ENCODE measurements around the gene TAOK1.

TAOK1 gene

DNA sequence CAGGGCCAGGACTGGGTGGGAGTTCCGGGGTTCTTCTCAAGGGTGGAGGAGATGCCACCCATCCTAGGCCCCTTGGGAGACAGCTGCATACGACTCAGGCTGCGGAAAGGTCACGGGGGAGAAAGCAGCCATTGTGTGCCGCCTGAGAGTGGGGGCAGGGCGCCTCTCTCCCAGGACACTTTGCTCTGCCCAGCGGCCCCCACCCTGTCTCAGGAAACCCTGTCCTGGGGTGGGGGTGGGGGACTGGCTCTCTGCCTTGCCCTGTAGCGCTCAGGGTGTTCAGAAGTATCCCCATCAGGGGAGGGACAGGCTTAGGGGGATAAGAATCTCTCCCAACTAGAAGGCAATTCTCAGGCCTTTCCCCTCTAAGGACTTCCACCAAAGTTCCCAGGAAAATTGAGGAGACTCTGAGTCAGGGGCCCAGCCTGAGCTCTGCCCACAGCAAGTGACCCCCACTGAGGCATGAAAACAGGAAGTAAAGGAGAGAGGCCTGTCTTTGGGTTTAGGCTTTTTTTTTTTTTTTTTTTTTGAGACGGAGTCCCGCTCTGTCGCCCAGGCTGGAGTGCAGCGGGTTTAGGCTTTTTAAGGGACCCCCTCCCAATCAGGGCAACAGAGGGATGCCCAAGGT is 194.4 kb downstream of the TAOK1 start:
- no peak for DNase-seq (ENCODE audit: low spot score)

DNA sequence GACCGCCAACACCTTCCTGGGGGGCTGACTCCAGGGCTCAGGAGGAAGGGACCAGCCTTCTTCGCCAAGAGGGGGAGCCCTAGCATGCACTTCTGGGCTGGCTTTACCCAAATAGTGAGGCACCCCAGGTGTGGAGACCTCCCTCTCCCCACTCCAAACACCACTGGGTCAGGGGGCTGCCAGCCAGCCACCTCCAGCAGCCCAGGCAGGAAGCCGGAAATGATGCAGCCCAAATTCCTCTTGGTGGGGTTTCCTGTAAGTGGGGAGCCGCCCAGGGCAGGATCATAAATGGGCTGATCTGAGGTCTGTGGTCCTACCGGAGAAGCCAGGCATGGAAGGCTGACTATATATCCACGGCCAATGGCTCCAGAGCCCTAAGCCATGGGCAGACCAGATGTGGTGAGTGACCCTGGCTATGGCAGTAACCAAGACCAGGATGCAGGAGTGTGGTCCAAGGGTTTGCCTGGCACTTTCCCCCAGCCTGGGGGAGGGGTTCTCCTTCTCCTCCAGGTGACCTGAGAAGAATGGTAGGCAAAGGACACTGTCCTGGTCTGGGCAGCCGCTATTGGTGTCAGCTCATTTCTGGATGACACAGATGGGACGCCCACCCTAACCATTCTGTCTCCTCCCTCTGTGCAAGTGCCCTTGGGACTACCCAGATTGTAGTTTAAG is 195.1 kb downstream of the TAOK1 start:
- no peak for DNase-seq (ENCODE audit: low spot score)

DNA sequence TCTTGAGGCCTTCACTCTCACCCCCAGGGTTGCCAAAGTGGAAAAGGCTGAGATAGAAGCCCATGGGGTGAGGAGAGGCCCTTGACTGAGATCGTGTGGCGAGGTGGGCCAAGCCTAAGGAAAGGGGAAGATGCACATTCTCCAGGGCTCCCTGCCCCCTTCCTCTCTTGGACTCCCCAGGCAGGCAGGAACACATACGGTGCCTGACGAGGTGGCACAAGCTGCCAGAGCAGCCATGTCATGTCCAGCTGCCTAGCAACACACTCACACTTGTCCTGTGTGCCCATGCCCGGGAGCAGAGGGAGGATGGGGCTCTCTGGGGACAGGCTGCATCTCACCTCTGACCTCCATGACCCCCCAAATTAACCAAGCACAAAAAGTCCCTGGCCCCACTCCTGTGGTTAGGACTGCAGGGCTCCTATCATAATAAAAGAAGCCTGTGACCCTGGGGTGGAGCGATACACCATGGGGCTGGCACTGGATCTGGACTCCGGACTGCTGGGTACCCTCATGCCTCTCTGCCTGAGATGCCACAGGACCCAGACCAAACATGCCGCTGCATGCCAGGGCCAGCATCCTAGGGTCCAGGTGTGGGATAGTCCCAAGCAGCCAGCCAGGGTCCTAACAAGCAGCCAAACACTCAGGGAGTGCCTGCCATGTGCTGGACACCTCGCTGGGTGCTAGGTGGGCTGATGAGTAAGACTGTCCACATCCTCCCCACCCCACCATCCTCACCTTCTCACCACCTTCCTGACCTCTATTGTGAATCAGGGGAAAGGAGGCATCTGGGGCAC is 196.7 kb downstream of the TAOK1 start:
- no peak for DNase-seq (ENCODE audit: low spot score)

DNA sequence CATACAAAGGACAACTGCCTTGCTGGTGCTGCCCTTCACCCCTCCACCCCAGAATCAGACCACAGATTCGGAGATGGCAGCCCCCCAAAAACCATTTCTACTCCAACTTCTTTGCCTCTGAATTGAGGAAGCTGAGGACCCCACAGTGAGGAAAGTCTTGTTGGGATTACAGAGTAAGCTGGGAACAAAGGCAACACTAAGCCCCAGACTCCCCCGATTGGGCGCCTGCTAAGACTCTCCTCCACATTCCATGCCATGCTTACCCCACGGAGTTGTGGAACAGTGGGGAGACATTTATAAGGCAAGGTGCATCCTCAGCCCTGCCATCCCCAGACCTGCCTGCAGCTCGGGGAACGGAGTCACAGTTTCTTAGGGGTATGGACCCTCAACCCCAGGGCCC is 197.4 kb downstream of the TAOK1 start:
- DNase-seq (ENCODE audit: low spot score), result no peak

DNA sequence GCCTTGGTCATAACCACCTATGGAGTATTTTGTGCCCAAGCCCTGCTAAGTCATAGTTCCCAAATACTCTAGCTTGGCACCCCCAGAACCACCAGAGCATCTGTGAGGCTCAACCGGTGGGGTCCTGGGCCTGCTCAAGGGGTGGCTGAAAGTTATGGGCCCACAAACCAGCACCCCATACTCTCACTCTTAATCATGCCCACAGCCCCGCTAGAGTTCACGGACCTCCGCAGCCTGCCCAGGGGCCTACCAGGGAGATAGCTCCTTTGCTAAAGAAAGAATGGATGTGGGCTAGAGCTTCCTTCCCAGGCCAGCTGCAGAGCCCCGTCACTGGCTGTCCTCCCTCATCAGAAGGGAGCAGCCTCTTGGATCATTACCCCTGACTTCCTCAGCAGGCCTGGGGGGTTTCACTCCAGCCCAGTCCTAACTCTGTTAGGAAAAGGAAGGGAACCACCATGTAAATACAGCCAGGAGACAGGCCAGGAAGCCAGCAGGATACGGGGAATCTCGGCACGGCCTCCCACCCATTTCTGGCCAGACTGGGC is 197.9 kb downstream of the TAOK1 start:
- no peak for DNase-seq (ENCODE audit: low spot score)

DNA sequence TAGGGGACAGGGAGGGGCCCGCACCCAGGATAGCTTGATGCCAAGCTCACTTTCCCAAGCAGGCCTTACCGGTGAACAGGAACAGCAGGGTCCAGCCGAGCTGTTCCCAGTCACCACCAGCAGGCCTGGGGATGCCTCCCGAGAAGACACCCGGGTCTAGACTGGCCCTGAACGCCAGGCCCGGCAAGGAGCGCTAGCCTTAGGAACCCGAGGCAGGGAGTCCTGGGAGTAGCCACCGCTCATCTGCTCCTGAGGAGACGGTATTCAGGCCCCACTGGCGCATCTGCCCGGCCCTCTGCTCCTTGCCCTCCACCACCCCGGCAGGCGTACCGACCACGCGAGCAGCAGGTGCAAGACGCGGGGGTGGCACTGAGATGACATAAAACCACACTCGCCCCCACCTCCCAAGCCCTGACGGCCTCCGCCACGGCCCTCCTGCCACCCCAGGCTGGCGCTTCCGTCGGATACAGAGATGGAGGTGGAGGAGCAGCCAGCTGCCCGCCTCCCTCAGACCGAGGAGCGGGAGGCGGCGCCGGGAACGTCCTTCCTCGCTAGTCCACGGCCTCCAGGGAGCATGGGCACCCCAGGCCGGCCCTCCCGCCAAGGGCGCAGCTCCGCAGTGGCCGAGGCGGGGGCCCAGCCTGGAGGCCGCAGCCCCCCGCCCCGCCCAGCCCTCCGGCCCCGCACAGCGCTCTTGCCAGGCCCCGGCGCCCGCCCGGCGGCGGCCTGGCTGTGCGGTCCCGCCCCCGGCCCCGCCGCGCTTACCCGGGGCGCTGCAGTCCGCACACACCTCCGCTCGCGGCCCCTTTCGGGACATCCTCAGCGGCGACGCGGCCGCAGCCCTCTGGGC is 198.6 kb downstream of the TAOK1 start:
- DNase-seq (ENCODE audit: low spot score), result no peak

DNA sequence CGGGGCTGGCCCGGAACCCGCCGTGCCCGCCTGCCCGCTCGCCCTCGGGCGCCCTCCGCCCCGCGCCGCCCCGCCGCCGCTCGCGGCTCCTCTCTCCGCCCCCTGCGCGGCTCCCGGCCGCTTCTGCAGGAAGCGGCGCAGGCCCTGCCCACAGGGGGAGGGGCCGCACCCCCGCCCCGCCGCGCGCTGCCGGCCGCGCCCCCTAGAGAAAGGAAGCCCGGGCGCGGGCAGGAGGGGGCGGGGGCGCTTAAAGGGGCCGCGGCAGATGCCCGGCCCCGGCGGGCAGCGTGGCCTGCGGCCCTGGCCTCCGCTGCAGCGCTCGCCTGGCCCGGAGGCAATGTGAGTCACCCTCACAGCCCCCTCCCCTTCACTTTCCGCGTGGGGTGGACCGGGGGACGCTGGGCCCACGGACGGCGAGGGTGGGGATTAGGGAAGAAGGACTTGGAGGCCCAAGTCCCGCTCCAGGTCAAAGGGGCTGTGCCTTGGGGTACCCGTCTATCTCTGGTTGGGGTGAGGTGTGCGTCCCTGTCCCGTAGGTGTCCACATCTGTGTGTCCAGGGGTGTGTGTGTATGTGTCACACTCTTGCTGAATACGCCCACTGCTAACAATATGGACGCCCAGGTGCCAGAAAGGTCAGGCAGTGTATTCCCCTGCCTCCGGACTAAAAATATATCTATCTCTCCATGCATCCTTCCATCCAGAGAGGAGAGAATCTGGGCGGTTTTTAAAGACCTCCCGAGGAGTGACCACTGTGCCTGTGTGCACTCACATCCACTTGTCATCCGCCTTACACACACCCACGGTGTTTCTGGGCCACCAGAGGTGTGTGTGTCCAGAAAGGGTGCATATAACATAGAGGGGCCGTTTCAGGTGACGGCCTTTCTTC is 199.6 kb downstream of the TAOK1 start, which contains the start of gene GIT1:
GIT1 (minus strand) TSS at position 125 of the 887 bp plus-strand sequence. CDS start 270 bp downstream, outside the sequence.
- peak; percentile 47 for DNase-seq (ENCODE audit: low spot score)

DNA sequence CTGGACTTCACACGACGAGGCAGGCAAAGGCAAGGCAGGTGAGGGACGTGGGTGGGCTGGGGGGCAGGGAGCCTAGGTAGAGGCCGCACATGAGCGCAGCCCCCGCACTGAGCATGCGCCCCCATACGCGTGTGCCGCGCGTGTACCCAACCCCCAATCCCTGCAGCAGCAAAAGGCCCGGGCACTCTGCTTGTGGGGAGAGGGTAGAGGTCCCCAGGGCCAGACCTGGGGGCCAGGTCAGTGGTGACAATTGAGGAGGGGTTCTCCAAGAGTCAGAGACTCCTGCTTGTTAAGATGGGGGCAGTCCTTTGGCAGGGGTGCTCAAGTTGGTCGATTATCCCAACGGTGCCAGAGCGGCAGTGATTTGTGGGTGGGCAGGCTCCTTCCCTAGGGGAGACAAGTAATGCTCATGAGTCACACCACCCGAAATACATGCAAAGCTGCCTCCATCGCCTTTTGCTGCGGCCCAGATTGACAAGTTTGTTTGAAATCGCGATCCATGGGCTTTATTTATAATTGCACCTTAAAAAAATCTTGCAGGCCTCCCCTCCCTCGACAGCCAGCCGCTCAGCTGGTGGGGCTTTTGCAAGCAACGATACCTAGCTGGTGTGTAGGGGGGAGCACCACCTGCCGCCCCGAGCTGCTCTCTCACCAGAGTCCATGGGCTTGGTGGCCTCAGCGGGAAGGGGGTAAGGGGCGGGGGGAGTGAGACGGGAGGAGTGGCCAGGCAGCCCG is 200.4 kb downstream of the TAOK1 start:
- DNase-seq (ENCODE audit: low spot score), result no peak

DNA sequence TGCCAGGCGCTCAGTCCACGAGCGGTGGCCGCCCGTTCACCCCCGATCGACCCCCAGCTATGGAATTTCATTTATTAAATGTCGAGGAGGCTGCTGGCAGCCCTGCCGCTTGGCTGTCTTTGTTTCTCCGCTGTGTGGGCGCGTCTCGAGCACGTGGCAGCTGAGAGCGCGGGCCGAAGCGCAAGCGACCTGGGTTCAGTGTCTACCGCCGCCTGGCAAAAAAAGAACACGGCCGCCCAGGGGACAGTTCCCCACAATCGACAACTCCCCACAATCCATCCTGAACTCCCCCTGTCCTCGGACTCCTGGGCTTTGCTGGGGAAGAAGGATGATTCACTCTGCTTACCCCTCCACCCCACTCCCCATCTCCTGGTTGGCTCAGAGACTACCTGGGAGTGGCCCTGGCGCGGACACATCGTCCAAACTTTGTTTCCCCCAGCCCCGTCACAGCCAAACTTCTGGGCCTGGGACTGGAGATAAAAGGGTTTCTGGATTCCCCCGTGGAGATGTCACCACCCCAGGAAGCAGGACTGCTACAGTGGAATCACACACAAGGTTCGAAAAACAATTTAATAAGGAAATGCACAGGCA is 201.1 kb downstream of the TAOK1 start:
- DNase-seq (ENCODE audit: low spot score), result no peak

DNA sequence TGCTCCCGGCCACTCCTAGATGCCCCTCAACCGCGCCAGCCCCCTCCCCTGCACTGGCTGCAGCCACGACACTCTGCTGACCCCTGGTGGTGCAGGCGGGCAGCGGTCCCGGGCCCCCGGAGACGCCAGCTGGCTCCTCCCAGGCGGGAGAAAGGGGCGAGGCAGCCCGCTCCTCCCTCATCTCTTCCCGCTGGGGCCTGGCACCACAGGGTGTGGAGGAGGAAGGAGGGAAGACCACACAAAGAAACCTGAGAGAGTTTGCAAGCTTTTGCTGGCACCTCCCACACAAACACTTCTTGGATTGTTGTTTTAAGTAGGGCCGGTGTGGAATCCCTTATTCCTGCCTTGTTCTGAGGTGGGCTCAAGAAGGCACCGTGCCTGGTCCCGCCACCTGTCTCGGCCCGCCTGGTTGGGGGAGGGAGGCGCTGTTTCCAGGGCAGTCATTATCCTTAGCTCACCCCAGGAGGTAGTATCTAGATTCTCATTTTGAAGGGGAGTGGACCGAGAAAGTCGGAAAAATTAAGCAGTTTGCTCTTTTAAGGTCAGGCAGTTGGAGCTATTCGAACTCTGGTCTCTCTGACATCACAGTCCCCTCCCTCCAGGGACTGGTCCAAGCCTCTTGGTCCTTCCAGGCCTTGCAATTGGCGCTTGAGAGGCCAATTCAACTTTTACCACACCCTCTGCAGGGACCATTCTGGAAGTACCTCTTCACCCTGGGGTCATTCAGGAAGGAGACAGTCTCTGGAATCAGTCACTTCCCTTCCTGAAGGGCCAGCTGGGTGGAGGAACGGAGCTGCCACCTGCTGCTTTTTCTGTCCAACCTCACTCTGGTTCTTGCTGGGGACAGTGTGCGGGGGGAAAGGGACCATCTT is 201.8 kb downstream of the TAOK1 start:
- DNase-seq (ENCODE audit: low spot score), result peak; percentile 36

DNA sequence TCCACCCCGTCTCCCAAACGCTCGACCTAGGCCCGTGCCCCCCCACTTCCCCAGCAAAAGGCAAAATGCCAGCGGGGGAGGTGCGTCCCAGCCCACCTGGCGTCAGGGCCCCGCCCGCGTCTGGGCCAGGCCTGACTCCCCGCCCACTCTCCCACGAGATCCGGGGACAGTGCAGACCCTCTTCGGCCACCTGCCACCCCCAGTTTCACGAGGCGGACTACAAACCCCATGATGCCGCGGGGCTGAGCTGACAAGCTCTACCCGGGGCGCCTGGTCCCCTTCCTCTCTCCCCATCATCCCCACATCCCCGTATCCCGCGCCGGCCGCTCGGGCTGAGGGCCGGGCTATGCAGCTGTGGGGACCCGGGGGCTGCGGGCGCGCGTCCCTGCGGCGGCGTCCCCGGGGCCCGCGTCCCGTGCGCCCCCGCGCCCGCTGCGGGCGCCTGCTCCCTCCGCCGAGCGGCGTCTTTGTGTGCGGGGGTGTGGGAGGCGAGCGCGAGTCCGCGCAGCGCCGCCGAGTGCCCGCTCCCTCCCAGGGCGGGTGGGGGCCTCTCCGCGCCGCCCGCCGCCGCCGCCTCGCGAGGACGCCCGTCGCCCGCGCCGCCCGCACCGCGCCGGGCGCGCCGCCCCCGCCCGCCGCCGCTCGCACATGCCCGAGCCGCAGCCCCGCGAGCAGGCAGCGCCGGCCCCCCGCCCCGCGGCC is 202.8 kb downstream of the TAOK1 start, which contains the start of gene ANKRD13B:
ANKRD13B (plus strand) TSS at position 283 of the 702 bp plus-strand sequence. CDS start 490 bp downstream, outside the sequence.
- no peak for DNase-seq (ENCODE audit: low spot score)

DNA sequence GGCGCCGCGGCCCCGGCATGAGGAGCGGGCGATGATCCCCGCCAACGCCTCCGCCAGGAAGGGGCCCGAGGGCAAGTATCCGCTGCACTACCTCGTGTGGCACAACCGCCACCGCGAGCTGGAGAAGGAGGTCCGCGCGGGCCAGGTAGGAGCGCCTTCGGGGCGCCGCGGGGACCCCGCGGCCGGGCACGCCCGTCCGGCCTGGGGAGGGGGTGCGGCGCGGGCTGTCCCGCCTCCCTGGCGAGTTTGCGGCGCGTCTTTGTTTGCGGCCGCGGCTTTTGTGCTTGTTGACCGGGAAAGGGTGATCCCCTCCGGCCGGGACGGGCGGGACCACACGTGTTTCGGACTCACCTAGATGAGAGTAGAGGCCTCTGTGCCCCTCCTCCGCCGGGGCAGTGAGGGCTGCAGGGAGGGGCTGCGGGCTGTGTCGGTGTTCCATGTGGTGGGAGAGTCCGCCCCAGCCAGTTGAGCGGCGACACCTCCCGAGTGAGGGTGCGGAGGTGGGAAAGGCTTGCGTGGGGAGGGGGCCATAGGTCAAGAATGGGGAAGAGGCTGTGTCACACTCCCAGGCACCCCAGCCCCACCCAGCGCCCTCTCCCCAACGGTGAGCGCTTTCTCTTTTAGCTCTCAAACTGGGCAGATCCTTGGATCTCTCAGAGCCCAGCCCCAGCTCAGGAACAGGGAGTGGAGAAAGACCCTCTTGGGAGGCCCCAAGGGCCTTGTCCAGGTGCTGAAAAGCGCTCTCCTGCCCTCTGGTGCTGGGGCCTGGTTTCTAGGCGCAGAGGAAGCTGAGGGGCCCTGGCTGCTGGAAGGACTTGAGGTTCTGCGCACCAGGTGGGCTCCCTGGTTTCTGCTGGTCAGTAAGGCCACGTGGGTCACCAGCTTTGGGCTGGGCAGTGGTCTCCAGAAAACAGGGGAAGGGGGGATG is 203.7 kb downstream of the TAOK1 start:
- no peak for DNase-seq (ENCODE audit: low spot score)

DNA sequence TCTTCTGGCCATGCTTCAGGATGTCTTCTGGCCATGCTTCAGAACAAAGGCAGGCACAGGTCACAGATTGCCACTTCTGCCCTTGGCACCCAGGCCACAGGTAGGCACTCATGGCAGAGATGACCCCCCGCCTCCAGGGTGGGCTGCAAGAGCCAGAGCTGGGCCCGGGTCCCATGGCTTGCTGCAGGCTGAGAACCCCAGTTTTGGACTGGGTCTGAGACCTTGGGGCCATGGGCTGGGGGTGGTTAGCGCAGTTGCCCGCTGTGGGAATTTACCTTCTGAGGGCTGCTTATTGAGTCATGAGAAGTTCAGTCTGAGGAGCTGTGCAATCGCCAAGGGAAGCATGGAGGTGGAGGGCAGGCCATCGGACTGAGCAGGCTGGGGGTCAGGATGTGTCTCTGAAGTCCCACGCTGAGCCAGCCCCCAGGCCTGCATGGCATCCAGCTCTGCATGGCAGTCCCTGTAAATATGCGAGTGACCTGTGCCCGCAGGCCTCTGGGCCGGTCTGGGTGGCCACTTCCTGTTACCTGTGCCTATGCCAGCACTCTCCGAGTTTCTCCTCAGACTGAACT is 204.4 kb downstream of the TAOK1 start:
- no peak for DNase-seq (ENCODE audit: low spot score)

DNA sequence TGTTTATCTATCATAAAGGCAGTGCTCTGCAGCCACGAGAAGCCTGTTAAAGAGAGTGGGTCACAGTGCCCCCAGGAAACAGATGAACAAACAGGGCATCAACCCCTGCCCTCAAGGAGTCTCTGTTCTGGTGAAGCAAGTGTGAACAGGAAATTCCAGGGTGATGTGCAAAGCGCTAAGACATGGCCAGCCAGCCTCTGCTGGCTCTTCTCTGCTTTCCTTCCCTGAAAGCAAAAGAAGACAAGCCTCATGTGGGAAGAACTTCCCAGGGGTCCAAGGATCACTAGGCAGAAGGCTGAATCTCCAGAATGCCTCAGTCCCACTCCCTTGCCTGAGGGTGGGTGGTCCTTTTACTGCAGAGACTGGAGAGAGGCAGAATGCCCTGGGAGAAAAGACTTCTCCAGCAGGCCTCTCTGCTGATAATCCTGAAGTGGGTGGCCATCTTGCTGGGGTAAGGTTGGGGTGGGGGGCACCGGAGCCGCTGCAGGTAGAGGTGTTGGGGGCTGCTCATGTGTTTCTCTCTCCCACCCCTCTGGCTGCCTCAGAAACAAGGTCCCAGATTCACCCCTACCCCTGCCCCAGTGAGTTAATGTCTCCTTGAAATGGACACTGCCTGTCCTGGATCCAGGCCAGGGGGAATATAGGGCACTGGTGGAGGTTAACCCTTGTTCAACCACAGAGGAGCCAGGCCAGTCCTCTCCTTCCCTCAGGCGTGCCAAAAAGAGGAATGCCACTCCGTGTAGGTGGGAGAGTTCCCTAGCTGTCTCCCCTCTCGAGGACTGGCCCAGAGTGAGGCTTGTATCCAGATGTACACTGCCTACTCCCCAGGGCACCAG is 205.2 kb downstream of the TAOK1 start:
- DNase-seq (ENCODE audit: low spot score), result no peak

Measured in hematopoietic multipotent progenitor cell treated with erythropoietin and hydrocortisone succinate and interleukin-3 and kit ligand, for 17 days (in vitro differentiated cells).